ENCODE measurements around the gene FAHD1.
A peak's percentile ranks its signal among the peaks of the same experiment; 100 is the strongest.
"Not testable (repeated sequence)": the region's sequence is repeated elsewhere in the genome, so short reads cannot be mapped to it uniquely, and the experiment has no call there.

Gene FAHD1

GRCh38 chr16:1789643-1790045 lies 37.4 kb upstream of the FAHD1 start:
- DNase-seq (ENCODE audit: low spot score), result no peak

DNA sequence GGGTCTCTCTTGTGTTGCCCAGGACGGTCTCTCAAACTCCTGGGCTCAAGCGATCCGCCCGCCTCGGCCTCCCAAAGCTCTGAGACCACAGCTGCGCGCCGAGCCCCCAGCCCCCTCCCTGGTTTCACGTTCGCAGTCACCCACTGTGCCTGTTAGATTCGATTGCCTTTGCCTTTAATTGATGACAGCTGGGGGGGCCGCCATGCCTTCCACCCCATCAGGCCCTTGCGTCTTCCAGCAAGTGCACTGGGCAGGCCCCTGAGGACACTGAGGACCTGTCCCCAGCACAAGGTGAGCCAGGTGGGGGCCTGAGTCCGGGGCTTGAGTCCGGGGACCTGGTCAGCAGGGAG lies 36.8 kb upstream of the FAHD1 start:
- no peak for DNase-seq (ENCODE audit: low spot score)

GRCh38 chr16:1790611-1791255 lies 36.3 kb upstream of the FAHD1 start:
- no peak for DNase-seq (ENCODE audit: low spot score)

DNA sequence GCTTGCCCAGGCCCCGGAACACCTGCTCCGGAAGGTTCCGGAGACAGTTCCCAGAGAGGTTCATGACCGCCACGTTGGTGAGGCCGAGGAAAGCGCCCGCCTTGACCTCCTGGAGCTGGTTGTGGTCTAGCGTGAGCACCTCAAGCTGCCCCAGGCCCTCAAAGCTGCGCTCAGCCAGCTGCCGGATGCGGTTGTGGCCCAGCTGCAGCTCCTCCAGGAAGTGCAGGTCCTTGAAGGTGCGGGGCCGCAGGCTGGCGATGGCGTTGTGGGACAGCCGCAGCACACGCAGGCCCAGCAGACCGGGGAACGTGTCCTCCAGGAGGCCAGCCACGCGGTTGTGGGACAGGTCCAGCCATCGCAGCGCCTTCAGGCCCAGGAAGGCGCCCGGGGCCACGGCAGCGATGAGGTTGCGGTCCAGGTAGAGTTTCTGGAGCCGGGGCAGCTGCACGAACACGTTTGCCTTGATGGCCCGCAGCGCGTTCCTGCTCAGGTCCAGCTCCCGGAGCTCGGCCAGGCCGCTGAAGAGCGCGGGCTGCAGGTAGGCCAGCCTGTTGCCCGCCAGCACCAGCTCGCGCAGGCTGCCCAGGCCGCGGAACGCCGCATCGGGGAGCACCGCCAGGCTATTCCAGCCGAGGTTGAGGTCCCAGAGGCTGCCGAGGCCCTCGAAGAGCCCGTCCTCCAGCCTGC lies 35.6 kb upstream of the FAHD1 start:
- DNase-seq (ENCODE audit: low spot score), result no peak

DNA sequence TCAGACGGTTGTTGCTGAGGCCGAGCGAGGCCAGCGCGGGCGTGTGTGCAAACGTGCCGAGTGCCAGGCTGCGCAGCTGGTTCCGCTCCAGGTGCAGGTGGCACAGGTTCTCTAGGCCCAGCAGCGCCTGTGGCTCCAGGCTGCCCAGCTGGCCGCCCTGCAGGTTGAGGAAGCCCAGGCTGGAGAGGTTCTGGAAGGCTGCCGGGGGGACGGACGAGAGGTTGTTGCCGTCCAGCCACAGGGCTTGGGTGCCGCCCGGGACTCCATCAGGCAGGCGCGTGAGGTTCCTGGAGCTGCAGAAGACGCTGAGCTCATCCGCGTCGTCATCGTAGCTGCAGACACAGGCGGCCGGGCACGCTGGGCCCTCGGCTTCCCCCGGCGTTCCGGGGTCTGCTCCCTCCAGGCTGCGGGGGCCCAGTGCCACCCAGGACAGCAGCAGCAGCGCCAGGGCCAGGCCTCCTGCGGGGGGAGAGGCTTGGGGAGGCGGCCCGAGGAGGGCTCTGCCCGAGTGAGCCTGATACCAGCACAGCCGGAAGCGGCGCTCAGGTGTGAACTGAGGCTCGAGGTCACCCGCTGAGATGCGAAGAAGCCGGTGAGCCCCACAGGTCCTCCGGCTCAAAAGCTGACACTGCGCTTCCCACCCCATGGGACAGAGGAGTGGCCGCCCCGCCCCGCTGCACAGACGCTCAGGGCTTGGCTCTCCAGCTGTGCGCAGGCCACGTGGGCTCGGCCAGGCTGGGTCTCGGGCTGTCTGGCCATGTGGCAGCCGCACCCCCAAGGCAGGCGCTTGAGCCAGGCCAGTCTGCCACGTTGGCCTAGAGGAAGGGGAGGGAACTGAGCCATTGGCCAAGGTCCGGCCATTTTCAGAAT lies 34.8 kb upstream of the FAHD1 start:
- no peak for DNase-seq (ENCODE audit: low spot score)

GRCh38 chr16:1792836-1793577 lies 34.0 kb upstream of the FAHD1 start:
- DNase-seq (ENCODE audit: low spot score), result no peak

- DNase-seq (ENCODE audit: low spot score), result no peak
Observed at GRCh38 chr16:1793578-1794220, 33.3 kb upstream of the FAHD1 start, which contains the start of gene IGFALS. Gene IGFALS, minus strand, starts transcription at chr16:1793705. Its CDS starts 53 bp downstream, at chr16:1793652.

DNA sequence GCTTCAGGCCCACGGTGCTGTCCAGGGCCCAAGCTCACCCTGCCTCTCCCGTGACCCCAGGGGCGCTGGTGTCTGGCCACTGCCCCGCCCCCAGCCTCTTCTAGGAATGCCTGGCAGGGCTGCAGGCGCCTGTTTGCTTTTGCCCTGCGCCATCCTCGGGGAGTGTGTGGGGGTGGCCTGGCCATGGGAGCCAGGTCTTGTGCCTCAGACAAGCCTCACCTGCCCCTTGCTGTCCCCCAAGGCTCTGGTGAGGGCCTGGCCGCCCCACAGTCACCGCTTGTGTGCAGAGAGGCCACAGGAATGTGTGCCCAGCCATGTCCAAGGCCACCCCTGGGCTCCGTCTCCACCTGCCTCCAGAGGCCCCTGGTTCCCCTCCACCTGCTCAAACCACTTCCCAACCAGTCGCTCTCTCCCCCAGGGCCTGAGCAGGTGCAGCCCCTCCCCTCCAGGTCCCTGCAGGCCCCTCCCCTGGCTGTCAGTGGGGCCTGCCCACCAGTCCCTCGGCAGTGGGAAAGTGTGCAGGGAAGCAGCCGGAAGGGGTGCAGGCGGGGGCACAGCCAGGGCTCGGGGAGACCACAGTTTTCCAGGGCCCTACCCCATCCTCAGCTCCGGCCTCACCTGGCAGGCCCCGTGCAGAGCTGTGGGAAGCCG lies 32.7 kb upstream of the FAHD1 start:
- no peak for DNase-seq (ENCODE audit: low spot score)

- DNase-seq (ENCODE audit: low spot score), result no peak
Observed at GRCh38 chr16:1794908-1795666, 31.9 kb upstream of the FAHD1 start.

DNA sequence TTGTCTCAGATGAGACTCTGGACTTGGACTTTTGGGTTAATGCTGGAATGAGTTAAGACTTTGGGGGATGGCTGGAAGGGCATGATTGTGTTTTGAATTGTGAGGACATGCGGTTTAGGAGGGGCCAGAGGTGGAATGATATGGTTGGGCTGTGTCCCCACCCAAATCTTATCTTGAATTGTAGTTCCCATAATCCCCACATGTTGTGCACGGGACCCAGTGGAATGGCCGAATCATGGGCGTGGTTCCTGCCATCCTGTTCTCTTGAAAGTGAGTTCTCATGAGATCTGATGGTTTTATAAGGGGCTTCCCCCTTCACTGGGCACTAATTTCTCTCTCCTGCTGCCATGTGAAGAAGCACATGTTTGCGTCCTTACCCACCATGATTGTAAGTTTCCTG lies 27.7 kb upstream of the FAHD1 start:
- not testable (repeated sequence) for DNase-seq (ENCODE audit: low spot score)

DNA sequence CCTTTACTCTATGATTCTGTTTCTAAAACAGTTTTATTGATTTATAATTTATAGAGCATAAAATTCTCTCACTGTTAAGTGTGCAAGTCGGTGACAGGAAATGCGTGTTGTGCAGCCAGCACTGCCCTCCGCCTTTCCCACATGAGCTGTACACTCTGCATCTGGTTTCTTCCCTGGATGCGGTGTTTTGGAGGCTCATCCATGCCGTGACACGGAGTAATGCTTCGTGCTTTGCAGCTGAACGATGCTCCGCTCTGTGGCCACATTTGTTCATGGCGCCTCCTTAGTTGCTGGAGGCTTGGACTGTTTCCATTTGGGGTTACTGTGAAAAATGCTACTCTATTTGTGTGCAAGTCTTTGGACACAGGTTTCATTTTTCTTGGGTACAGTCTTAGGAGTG lies 26.3 kb upstream of the FAHD1 start:
- no peak for DNase-seq (ENCODE audit: low spot score)

GRCh38 chr16:1807626-1808025 lies 19.4 kb upstream of the FAHD1 start:
- DNase-seq (ENCODE audit: low spot score), result no peak

GRCh38 chr16:1808691-1809090 lies 18.3 kb upstream of the FAHD1 start:
- no peak for DNase-seq (ENCODE audit: low spot score)

DNA sequence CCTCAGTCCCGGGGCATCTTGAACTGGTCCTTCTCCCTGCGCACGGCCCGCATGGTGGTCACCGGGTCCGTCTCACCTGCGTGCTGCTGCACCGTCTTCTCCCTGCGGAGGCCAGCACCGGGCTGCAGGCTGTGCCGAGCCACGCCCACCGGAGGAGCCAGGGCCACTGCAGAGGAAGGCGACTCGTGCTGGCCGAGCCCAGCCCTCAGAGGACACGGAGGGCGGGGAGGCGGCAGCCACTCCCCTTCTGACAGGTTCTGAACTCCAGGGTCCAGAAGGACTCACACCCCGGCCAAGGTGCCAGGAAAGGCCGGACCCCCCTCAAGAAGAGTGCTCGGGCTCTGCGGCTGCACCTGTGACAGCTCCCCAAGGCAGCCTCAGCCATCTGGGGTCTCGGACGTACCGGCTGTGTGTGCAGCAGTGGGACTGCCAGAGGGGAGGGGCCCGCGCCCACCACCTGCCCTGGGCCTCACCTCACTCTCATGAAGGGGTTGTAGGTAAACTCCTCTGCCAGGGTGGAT lies 17.7 kb upstream of the FAHD1 start:
- no peak for DNase-seq (ENCODE audit: low spot score)

GRCh38 chr16:1810106-1810505 lies 16.9 kb upstream of the FAHD1 start:
- DNase-seq (ENCODE audit: low spot score), result no peak

- no peak for DNase-seq (ENCODE audit: low spot score)
Observed at GRCh38 chr16:1810536-1810935, 16.5 kb upstream of the FAHD1 start.

GRCh38 chr16:1812732-1813163 lies 14.3 kb upstream of the FAHD1 start:
- DNase-seq (ENCODE audit: low spot score), result peak; percentile 26

DNA sequence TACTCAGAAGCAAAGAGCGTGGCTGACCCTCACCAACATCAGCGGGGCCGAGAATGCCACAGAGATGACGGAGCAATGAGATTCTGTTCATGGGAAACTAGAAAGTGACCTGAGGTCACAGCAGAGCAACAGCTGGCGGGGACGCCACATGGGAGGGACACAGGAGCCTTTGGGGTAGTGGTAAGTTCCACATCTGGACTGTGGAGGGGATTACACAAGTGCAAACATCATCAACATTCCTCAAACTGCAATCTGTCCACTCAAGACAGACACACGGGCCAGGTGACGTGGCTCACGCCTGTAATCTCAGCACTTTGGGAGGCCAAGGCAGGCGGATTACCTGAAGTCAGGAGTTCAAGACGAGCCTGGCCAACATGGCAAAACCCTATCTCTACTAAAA lies 11.5 kb upstream of the FAHD1 start:
- no peak for DNase-seq (ENCODE audit: low spot score)

- no peak for DNase-seq (ENCODE audit: low spot score)
Observed at GRCh38 chr16:1816396-1817275, 10.4 kb upstream of the FAHD1 start.

All from NAMALWA (cell line).